ENCODE results near the gene C11orf16. TPM values are rescaled to one million over a fixed set of nuclear protein-coding genes. Genes with fewer than 3 reads are reported as not detected.
A peak's percentile ranks its signal among the peaks of the same experiment; 100 is the strongest.

Gene C11orf16
- total RNA-seq, 1 donor from 2014 or later: not detected

GRCh38 chr11:8873741-8874405, 58.9 kb downstream of the C11orf16 start:
- Histone ChIP-seq H3K36me3 (ENCODE audit: control insufficient read depth, insufficient read depth, low read length) (no peaks in the 10 kb centered on the region), H3K4me3 (ENCODE audit: low read depth, low read length) (no peak overlapping the region), H3K27me3 (ENCODE audit: control insufficient read depth, insufficient read depth, low read length) (no peaks in the 10 kb centered on the region)
- FAIRE-seq (no peak), DNase-seq (ENCODE audit: low read depth) (no peak)
- TF ChIP-seq, protein P1, sequence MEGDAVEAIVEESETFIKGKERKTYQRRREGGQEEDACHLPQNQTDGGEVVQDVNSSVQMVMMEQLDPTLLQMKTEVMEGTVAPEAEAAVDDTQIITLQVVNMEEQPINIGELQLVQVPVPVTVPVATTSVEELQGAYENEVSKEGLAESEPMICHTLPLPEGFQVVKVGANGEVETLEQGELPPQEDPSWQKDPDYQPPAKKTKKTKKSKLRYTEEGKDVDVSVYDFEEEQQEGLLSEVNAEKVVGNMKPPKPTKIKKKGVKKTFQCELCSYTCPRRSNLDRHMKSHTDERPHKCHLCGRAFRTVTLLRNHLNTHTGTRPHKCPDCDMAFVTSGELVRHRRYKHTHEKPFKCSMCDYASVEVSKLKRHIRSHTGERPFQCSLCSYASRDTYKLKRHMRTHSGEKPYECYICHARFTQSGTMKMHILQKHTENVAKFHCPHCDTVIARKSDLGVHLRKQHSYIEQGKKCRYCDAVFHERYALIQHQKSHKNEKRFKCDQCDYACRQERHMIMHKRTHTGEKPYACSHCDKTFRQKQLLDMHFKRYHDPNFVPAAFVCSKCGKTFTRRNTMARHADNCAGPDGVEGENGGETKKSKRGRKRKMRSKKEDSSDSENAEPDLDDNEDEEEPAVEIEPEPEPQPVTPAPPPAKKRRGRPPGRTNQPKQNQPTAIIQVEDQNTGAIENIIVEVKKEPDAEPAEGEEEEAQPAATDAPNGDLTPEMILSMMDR (IDR thresholded peaks at IDR 0.05; ENCODE audit: insufficient read depth, low read length, severe bottlenecking): no peak

- FAIRE-seq: no peak
- Histone ChIP-seq H3K36me3 (ENCODE audit: control insufficient read depth, insufficient read depth, low read length) (no peaks in the 10 kb centered on the region), H3K4me3 (ENCODE audit: low read depth, low read length) (no peak overlapping the region), H3K27me3 (ENCODE audit: control insufficient read depth, insufficient read depth, low read length) (no peaks in the 10 kb centered on the region)
- no peak for DNase-seq (ENCODE audit: low read depth)
- TF ChIP-seq, protein P1 (IDR thresholded peaks at IDR 0.05; ENCODE audit: insufficient read depth, low read length, severe bottlenecking): no peak
These were observed 60.8 kb downstream of the C11orf16 start for GRCh38 chr11:8871962-8872361.

DNA sequence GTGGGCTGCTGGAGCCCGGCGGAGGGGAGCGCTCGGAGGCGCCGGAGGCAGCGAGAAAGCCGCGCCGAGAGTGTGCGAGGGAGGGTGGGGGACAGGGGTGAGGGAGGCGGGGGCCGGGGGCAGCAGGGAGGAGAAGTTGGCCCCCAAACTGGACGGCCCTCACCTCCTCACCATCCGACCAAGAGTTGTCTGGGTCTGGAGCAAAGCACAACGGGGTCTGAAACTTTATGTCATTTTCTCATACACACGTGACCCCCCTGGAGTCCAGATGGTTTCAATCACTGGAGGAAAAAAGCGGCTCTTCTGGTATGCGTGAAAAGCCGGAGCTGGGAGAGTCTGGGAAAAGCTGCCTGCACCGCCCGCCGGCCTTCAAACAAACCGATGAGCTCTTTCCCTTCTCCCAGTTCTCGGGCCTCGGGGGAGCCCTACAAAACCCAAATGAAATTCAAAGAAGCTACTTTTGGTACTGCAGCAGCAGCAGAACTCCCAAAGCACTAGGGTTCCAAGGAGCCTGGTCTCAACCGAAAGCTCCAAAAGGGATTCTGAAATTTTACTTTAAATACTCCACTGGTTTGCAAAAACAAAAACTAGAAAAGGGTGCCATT, 61.5 kb downstream of the C11orf16 start:
- peak; percentile 41 for DNase-seq (ENCODE audit: low read depth)
- Histone ChIP-seq H3K4me3 (ENCODE audit: low read depth, low read length) (peak overlapping the region; percentile 71), H3K36me3 (ENCODE audit: control insufficient read depth, insufficient read depth, low read length) (no peaks in the 10 kb centered on the region), H3K27me3 (ENCODE audit: control insufficient read depth, insufficient read depth, low read length) (no peaks in the 10 kb centered on the region)
- TF ChIP-seq, protein P1 (IDR thresholded peaks at IDR 0.05; ENCODE audit: insufficient read depth, low read length, severe bottlenecking): no peak
- no peak for FAIRE-seq

GRCh38 chr11:8870411-8871170, 62.2 kb downstream of the C11orf16 start:
- no peaks in the 10 kb centered on the region for H3K27me3 ChIP-seq (ENCODE audit: control insufficient read depth, insufficient read depth, low read length)
- H3K36me3 ChIP-seq (ENCODE audit: control insufficient read depth, insufficient read depth, low read length): no peaks in the 10 kb centered on the region
- peak; percentile 64 for DNase-seq (ENCODE audit: low read depth)
- peak overlapping the region; percentile 71 for H3K4me3 ChIP-seq (ENCODE audit: low read depth, low read length)
- TF ChIP-seq, protein P1 (IDR thresholded peaks at IDR 0.05; ENCODE audit: insufficient read depth, low read length, severe bottlenecking): peak; percentile 20
- no peak for FAIRE-seq

Other genes starting within 250 kb of the C11orf16 start
- 35.8 and 36.3 TPM in 2 replicates for gene AKIP1, start 21.8 kb downstream of the C11orf16 start, total RNA-seq
- not detected in 2 replicates for gene ASCL3, start 10.1 kb upstream of the C11orf16 start, total RNA-seq
- gene TMEM9B, start 31.5 kb upstream of the C11orf16 start, total RNA-seq: 53.8 and 56.3 TPM in 2 replicates
- 1.6 and 2.2 TPM in 2 replicates for gene NRIP3, start 71.1 kb upstream of the C11orf16 start, total RNA-seq
- not detected in 2 replicates for gene SCUBE2, start 158.7 kb upstream of the C11orf16 start, total RNA-seq